ENCODE data around the gene PRLH.
"Not testable (repeated sequence)": the region's sequence is repeated elsewhere in the genome, so short reads cannot be mapped to it uniquely, and the experiment has no call there.

Gene PRLH

DNA sequence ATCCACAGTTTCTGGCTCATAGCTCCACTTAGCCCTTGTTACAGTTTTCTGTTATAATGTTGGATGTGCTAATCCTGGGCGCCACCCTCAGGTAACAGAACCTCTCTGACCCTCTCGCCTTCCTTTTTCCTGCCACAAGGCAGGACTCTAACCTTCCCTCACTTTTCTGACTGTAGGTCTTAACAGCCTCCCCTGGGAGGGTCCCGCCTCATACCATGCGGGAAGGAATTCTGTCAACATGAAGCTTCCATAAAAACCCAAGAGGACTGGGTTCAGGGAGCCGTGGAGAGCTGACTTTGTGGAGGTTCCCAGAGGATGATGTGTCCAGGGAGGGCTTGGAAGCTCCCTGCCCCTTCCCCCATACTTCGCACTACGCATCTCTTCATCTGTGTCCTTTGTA lies 36.0 kb downstream of the PRLH start:
- no peak for DNase-seq

DNA sequence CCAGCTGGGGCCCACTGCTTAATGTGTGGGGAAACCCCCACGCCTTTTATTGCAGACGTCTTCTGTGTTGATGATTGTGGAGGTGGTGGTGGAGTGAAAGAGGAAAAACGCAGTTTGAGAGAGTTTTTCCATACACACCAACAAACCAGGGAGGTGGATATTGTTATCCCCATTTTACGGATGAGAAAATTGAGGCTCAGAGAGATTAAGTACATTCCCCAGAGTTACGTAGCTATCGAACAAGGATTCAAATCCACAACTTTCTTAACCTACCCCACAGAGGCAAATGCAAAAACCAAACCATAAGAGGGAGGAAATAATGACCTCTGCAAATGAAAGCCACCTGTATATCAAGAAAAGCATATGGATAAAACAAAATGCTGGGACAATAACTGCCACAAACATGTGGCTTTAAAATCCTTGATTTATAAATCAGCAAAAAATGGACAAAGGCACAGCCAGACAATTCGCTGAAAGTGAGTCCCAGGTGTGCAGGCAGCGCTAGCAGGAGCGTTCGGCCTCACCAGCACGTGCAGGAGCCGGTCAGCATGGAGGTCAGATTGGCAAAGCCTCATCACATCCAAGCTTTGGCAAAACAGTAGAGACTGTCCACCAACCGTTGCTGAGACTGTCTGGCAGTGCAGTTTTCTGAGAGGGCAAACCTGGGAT lies 36.8 kb downstream of the PRLH start:
- DNase-seq, result no peak

DNA sequence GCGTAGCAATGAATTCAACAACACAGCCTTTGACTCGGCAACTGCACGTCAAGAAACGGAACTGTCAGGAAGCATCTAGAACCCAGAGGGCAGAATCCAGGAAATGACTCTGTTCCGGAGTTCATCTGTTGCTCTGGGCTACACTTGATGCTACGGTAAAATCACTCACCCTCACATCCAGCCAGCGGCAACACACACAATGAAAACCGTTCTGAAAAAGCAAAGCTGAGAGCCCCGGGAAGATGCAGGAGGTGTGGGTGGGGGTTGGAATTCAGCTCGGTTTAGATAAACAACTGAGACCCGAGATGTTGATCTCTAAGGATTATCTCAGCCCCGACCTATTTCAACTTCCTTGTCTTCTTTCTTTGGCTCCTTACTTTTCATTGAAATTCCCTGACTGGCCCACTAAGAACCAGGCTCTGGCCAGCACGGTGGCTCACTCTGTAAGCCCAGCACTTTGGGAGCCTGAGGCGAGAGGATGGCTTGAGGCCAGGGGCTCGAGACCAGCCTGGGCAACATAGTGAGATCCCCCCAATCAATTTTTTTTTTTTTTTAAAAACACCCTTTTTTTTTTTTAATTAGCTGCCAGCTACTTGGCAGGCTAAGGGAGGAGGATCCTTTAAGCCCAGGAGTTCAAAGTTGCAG lies 37.5 kb downstream of the PRLH start:
- DNase-seq, result peak; percentile 63

DNA sequence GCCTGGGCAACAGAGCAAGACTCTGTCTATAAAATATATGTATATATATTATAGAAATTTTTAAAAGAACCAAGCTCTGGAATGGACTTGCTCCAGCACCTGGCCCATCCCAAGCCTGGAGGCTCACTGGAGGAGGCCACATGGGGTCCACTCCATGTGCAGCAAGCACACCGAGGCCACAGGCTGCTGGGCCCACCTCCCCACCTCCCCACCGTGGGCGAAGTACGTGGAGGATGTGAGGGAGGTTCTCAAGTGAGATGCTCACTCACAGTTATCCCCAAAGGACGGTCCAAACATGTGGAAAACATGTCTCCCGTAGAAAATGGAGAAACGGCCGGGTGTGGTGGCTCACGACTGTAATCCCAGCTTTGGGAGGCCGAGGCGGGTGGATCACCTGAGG lies 38.0 kb downstream of the PRLH start:
- DNase-seq, result no peak

DNA sequence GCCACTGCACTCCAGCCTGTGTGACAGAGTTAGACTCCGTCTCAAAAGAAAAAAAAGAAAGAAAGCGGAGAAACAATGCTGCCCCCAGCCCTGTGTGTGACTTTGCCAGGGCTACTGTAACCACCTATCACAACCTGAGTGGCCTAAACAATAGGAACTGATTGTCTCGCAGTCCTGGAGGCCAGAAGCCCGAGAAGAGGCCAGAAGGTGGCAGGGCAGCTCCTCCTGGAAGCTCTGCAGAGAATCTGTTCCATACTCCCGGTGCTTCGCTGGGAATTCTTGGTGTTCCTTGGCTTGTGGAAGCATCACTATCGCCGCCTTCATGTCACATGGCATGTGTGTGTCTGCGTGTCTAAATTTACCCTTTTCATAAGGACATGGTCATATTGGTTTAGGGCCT lies 38.6 kb downstream of the PRLH start:
- DNase-seq, result no peak

DNA sequence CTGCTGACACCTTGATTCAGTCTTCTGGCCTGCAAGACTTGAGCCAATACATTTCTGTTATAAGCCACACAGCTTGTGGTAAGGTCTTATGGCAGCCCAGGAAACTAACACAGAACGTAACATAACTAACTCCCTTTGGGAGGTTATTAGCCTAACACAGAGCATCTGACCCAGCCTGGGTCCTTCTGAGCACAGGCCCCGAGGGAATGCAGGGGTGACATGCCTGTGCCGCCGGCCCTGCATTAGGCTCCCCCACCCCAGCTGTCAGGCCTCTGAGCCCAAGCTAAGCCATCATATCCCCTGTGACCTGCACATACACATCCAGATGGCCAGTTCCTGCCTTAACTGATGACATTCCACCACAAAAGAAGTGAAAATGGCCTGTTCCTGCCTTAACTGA lies 40.1 kb downstream of the PRLH start:
- DNase-seq, result not testable (repeated sequence)

DNA sequence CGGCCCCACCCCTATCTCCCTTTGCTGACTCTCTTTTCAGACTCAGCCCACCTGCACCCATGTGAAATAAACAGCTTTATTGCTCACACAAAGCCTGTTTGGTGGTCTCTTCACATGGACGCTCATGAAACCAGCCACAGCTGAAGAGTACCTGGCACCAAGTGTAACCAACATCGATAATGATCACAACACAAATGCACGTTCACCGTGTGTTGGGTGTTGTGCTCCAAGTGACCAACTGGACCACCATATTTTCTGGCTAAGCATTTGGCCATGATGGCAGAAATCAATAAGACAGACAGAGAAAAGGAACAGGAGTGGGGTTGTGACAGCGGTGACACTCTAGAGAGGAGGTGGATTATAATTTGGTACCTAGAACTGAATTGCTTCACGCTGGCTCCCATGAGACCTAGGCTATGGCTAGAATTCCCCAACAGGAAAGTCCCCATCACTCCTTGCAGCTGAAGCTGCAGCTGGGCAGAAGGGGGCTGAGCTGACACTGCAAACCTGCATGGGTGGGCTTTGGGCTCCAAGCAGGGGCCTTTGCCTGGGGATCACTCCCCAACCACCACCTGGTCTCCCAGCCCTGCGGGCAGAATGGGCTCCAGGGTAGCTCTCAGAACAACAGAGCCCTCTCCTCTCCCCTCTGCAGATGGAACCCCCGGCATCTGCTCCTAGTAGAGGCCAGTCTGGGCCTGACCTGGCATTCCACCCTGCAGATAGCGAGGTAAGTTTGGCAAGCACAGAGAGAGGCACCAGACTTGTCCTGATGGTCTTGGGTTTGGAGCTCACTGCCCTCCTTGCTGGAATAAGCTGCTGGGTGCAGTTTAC lies 46.4 kb downstream of the PRLH start:
- no peak for DNase-seq

DNA sequence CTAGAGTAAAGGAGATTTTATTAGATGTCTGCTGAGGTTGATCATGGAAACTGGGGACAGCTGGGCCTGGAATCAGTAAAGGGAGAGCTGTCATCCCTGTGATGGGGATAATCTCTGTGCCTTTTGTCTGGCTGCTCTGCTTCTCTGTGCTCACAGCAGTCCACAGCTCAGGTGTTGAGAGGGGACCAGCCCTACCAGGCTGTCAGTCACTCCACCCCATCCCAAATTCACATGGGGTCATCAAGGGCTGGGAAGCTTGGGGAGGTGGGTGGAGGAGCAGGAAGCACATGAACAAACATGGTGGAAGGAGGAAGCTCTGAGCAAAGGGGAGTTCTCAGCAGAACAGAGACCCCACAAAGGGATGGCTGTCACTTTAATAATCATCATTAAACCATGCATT lies 47.3 kb downstream of the PRLH start:
- no peak for DNase-seq

DNA sequence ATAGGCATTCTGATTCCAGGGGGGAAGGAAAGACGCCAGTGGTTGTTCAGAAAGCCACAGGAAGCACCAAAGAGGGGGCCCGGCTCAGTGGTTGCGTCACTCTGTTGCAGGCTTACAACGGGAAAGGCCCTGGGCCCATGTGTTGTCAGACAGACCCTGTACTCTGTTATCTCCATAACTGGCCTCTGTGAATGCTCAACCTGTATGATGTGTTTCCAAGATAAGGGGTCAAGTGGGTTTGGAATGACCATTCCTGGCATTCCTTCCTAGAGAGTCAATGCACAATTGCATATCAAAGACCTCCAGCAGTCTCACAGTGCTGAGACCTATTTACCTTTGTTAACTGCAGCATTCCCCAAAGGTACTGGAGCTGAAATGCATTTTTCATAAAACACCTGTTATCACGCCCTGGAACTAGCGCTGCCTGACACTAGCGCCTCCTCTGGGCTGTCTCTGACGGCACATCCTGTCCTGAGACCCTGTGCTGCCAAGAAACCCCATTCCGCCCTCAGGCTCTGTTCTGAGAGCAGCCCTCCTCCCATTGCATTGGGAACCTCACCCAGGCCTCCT lies 47.9 kb downstream of the PRLH start:
- peak; percentile 73 for DNase-seq

DNA sequence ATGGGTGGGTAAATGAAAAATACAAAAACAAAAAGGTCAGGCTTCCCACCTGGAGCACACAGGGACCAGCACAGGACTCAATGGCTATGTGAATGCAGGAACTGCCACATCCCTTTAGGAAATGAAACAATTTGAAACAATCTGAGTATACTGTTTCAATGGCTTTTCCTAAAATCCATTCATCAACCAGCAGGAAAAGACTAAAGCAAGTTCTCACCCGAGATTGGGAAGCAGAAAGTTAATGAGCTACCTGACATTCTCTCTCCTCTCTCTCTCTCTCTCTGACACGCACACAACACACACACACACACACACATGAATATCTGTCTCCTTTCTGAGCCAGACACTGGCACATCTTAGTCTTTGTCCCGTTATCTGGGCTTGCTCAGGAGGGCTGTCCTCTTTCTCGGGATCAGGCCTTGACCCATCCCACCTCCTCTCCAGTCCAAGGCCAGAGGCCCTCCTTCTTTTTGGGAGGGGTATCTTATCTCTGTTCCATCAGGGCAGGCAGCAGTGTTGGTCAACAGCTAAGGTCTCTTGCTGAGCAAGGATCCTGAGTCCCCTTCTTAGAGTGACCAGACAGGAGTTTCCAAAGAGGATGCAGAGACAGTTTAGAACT lies 49.4 kb downstream of the PRLH start:
- no peak for DNase-seq

DNA sequence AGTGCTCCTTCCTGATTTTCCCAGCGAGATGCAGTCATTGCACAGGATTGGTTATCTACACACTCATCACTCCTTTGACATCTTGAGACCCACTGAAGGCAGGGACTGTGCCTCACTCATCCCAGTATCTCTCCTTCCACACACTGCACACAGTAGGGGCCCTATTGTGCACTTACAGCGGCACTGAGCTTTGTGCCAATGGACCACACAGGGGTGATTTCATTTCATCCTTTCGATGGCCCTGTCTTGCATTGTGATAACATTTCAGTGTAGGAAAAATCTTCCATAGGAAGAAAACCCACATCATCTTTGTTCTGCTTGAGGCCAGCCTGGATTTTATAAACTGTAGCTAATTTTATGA lies 50.0 kb downstream of the PRLH start:
- no peak for DNase-seq
